GM12872 (cell line): ENCODE results near the gene WDFY2.

Experiments used
- TF ChIP-seq, protein P1 (sequence below): IDR thresholded peaks from 3 replicates; pipeline ENCODE4 v1.5.1; 2011; ENCODE audit warnings: low read depth, mild to moderate bottlenecking, low read length, moderate library complexity; ENCODE audit not compliant: insufficient read depth

WDFY2 gene

DNA sequence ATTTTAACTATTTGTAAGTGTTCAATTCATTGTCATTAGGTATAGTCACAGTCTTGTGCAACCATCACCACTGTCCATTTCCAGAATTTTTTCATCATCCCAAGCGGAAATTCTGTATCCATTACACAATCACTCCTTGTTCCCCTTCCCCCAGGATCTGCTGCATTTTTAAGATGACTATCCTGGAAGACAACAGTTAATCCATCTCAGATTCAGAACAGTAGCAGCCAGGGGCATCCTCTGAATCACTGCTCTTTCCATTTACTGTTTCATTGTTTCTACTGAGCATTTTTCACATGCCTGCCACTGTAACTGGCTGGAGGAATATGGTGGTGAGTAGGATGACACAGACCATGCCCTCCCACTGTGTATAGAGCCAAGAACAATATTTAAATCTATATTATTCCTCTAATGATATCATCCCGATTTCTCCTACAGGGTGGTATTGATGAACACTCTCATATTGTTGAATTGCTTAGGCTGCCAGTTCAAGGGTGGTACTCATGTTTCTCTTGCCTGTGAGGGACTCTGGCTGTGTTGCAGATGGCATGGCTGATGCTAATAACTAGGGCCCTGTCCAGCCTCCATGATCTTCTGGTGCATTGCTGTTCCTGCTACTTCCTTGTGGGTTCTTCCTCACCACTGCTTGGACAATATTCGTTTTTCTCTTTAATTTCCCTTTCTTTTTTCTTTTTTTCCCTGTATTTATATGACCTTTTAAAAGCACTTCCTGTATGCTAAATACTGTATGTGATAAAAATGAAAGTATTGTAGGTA lies 59.0 kb downstream of the WDFY2 start:
- TF ChIP-seq, protein P1, sequence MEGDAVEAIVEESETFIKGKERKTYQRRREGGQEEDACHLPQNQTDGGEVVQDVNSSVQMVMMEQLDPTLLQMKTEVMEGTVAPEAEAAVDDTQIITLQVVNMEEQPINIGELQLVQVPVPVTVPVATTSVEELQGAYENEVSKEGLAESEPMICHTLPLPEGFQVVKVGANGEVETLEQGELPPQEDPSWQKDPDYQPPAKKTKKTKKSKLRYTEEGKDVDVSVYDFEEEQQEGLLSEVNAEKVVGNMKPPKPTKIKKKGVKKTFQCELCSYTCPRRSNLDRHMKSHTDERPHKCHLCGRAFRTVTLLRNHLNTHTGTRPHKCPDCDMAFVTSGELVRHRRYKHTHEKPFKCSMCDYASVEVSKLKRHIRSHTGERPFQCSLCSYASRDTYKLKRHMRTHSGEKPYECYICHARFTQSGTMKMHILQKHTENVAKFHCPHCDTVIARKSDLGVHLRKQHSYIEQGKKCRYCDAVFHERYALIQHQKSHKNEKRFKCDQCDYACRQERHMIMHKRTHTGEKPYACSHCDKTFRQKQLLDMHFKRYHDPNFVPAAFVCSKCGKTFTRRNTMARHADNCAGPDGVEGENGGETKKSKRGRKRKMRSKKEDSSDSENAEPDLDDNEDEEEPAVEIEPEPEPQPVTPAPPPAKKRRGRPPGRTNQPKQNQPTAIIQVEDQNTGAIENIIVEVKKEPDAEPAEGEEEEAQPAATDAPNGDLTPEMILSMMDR: no peak

DNA sequence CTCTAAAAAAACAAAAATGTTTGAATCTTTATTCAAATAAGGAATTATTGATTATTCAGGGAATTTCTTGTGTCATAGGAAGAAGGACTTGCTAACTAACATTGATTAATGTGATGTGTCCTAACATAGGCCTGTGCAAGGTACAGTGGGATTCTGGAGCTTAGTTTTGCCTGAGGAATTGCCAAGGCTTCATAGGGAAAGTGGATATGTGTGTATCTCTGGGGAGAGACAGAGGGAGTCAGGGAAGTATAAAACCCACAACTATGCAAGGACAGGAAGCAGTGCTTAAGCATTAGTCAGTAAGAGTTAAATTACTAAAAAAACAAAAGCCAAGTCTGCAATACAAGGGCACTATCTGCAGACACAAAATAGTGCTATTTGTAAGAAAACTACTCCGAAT lies 59.6 kb downstream of the WDFY2 start:
- TF ChIP-seq, protein P1: no peak

DNA sequence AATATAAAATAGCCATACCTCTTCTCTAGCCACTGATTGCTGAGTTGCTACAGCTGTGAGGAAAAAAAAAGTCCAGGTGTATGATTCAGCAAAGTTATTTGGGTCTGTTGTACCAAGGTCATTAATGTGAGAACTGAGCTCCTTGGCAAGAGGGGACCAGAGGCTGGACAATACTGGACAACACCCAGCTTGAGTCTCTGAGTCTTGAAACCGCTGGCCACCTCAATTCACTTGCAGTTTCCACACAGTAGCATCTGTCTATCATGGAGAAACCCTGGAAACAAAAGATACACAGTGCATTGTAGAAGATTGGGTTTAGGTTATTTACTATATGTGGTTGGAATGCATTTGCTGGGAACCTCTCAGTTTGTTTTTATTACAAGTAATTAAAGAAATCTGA lies 60.4 kb downstream of the WDFY2 start:
- TF ChIP-seq, protein P1: no peak

DNA sequence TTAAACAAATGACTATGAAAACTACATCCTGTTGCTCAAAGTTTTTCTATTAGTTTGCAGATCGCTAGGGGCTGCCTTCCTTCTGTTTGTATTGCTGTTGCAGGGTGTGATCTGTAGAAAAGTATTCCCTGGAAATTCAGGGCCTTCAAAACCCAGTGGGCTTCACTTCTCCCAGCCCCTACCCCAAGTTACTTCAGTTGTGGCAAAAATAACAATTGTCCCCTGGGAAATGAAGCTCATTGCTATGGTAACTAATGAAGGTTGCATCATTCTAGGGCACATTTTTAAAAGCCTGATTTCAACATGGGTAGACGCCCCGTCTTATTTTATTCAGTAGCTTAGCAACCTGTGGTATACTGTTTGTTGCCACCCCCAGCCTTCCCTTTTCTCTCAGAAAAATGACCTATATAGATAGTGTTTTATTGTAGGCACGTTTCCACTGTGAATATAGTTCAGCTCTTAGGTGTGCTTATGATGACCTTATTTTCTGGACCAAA lies 60.9 kb downstream of the WDFY2 start:
- TF ChIP-seq, protein P1: no peak

DNA sequence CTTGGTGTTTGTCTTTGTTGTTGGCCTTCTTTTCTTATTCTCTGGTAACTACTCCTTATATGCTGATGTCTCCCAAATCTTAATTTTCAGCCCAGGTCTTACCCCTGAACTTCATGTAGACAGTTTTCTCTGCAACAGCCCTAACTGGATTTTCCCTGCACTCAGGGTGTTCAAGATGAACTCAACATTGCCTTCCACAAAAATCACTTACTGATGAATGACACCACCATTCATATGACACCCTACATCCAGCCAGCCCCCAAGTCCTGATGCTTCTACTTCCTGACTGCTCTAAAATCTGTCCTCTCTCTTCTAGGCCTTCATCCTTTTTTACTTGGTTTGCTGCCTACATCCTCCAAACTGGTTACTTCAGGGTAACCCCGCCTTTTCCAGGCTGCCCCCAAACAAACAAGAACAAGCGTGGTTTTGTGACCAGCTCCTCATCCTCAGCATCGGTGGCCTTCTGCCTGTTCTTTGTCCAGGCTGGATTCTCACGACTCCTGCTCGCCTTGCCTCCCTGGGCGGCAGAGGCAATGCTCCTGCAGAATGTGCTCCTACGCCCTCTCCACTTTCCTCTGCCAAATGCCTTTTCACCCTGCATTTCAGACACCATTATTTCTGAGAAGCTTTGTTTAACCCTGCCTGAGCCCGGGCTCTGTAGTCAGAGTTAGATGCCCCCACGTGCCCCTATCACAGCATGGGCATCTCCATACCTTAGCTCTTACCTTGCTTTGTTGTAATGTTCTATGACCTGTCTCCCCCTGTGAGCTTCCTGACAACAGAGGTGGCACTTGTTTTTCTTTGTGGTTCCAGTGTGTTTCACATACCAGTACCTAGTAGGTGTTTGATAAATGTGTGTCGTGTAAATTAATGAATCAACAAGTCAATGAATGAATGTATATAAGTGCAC lies 61.8 kb downstream of the WDFY2 start:
- TF ChIP-seq, protein P1: no peak

DNA sequence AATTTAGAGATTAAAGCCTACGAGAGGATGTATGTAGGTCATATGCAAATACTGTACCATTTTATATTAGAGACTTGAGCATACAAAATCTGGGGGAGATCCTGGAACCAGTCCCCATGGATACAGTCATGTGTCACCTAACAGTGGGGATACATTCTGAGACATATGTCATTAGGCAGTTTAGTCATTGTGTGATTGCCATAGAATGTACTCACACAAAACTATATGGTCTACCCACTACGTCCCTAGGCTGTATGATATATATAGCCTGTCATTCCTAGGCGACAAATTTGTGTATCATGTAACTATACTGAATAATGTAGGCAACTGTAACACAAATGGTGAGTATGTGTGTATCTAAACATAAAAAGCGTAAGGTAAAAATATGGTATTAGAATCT lies 62.8 kb downstream of the WDFY2 start:
- TF ChIP-seq, protein P1: no peak
